ENCODE data around the gene TMEM175. TPM values are rescaled to one million over a fixed set of nuclear protein-coding genes. Genes with fewer than 3 reads are reported as not detected.

Gene TMEM175
- total and polyA plus RNA-seq, 9 of the 15 experiments (the other 6 are each of a cell fraction or from before 2014, with no cell fraction given), result 0.13 to 30.9 (median 9.4) TPM

- 96% methylated on average over 6 of the region's 10 CpGs for WGBS (ENCODE audit: insufficient coverage, low coverage, missing lambda C conversion rate)
- no peak overlapping the region for H3K4me3 ChIP-seq
- H4K20me1 ChIP-seq (replicated peaks; ENCODE audit: control insufficient read depth, insufficient read depth, low read length), result no peaks in the 10 kb centered on the region; the same call in 1 of the 2 replicates
- no peak for TF ChIP-seq TEAD2 (tag; IDR thresholded peaks at IDR 0.05)
- no peak for TF ChIP-seq HNRNPUL1 (IDR thresholded peaks at IDR 0.05; ENCODE audit: low read length)
- TF ChIP-seq ZBED1 (IDR thresholded peaks at IDR 0.05), result no peak
- no peak for TF ChIP-seq SMAD1 (IDR thresholded peaks at IDR 0.05; ENCODE audit: low read depth, low read length, partially characterized antibody)
- TF ChIP-seq POLR2G (IDR thresholded peaks at IDR 0.05; ENCODE audit: low read depth, low read length), result peak; percentile 12; the same call in 1 of the 2 replicates
- TF ChIP-seq ILF3 (IDR thresholded peaks at IDR 0.05; ENCODE audit: borderline replicate concordance), result no peak
- peaks cover 0 to 19% of the 10 kb centered on the region in 2 experiments; a peak in 2 of 5 replicates for H3K4me1 ChIP-seq (replicated peaks in 1 of 2; ENCODE audit: control insufficient read depth in 2 of 2, insufficient read depth in 2 of 2, low read length in 2 of 2)
- FAIRE-seq (no peak), ATAC-seq (no peak), DNase-seq (ENCODE audit: extremely low read depth in 1 of 4, low spot score in 3 of 4) (no peak)
- H3K9ac ChIP-seq (ENCODE audit: insufficient read depth in 1 of 2, low read depth in 2 of 2, low read length in 2 of 2), result peak overlapping the region in 1 of 2 experiments; percentile 45; a peak in 1 of 4 replicates
- no peaks in the 10 kb centered on the region for H3K79me2 ChIP-seq (ENCODE audit: control insufficient read depth, insufficient read depth, low read length)
- ChIA-PET CTCF (ENCODE audit: low intra/inter-chr PET ratio) (no interaction called here), POLR2A (no interaction called here)
- H3K36me3 ChIP-seq (ENCODE audit: control insufficient read depth, insufficient read depth, low read length), result peaks cover 83% of the 10 kb centered on the region; the same call in 1 of the 3 replicates
- H3K9me1 ChIP-seq (ENCODE audit: control insufficient read depth, insufficient read depth, low read length), result no peaks in the 10 kb centered on the region
- BruUV-seq (replicated peaks), result no TSS peak
- in situ Hi-C loops (cut with MboI), result no loop called here
- H3K27ac ChIP-seq (ENCODE audit: extremely low read depth, low read depth, low read length), result no peak overlapping the region
- intact Hi-C loops (cut with micrococcal nuclease), result no loop called here
- H3K4me2 ChIP-seq (ENCODE audit: insufficient read depth, low read length), result no peak overlapping the region
- peaks cover under 1% of the 10 kb centered on the region; the same call in 1 of the 2 replicates for H3K9me3 ChIP-seq (replicated peaks; ENCODE audit: control insufficient read depth, insufficient read depth, low read depth, low read length)
- H2AFZ ChIP-seq (ENCODE audit: low read depth, low read length), result no peak overlapping the region
- H3K27me3 ChIP-seq (ENCODE audit: control insufficient read depth in 2 of 2, insufficient read depth in 2 of 2, low read length in 2 of 2), result no peaks in the 10 kb centered on the region
These were observed 39.5 kb upstream of the TMEM175 start for GRCh38 chr4:892780-893179.

All from K562 (cell line).